Karpas-422 (cell line): Measurements from ENCODE around the gene PAX5. TPM values are rescaled to one million over a fixed set of nuclear protein-coding genes. Genes with fewer than 3 reads are reported as not detected.
"Not testable (repeated sequence)": the region's sequence is repeated elsewhere in the genome, so short reads cannot be mapped to it uniquely, and the experiment has no call there.

Source experiments
- DNase-seq: peaks from one replicate; pipeline ENCODE4 v3.0.0-alpha.2; 2015
- H2AFZ ChIP-seq: fragments of 200-600 bp; sonication (generic); 2 replicates; pipeline ENCODE4 v1.6.1; 2014; ENCODE audit warnings: antibody characterized with exemption, low read length, mixed read lengths
- H3K27ac ChIP-seq: fragments of 200-600 bp; sonication (generic); 2 replicates; pipeline ENCODE4 v1.5.1; 2014; ENCODE audit warnings: mild to moderate bottlenecking, low read length, moderate library complexity
- H3K27me3 ChIP-seq: fragments of 200-600 bp; sonication (generic); 2 replicates; pipeline ENCODE4 v1.6.1; 2014; ENCODE audit warnings: low read length, mixed read lengths
- H3K36me3 ChIP-seq: fragments of 200-600 bp; sonication (generic); 2 replicates; pipeline ENCODE4 v1.6.1; 2014; ENCODE audit warnings: low read length, mixed read lengths; ENCODE audit not compliant: insufficient read depth
- H3K4me1 ChIP-seq: fragments of 200-600 bp; sonication (generic); 2 replicates; pipeline ENCODE4 v1.6.1; 2014; ENCODE audit warnings: mild to moderate bottlenecking, low read length, mixed read lengths
- H3K4me2 ChIP-seq: fragments of 200-600 bp; sonication (generic); 2 replicates; pipeline ENCODE4 v1.6.1; 2014; ENCODE audit warnings: low read length, low read depth, mild to moderate bottlenecking; ENCODE audit not compliant: poor library complexity, severe bottlenecking
- H3K4me3 ChIP-seq: fragments of 200-600 bp; sonication (generic); 2 replicates; pipeline ENCODE4 v1.5.1; 2014; ENCODE audit warnings: mild to moderate bottlenecking, antibody characterized with exemption, low read length, mixed read lengths
- H3K79me2 ChIP-seq: fragments of 200-600 bp; sonication (generic); 2 replicates; pipeline ENCODE4 v1.6.1; 2014; ENCODE audit warnings: mild to moderate bottlenecking, low read length, mixed read lengths
- H3K9ac ChIP-seq: fragments of 200-600 bp; sonication (generic); 2 replicates; pipeline ENCODE4 v1.6.0; 2014; ENCODE audit warnings: low read length
- H3K9me2 ChIP-seq: fragments of 200-600 bp; sonication (generic), shearing (Covaris generic); replicated peaks from 2 replicates; pipeline ENCODE4 v1.6.0; 2014; ENCODE audit warnings: mild to moderate bottlenecking, low read length, moderate library complexity; ENCODE audit not compliant: insufficient read depth
- H3K9me3 ChIP-seq: fragments of 300-700, 200-600 bp; sonication (generic); 2 replicates; pipeline ENCODE4 v1.6.1; 2014; ENCODE audit warnings: low read length, mixed read lengths
- H4K20me1 ChIP-seq: fragments of 200-600 bp; sonication (generic); 2 replicates; pipeline ENCODE4 v1.6.1; 2014; ENCODE audit warnings: mild to moderate bottlenecking, antibody characterized with exemption, low read length, low read depth; ENCODE audit not compliant: insufficient read depth
- total RNA-seq: library from RNA; depleted of rRNA; stranded (reverse); fragments of >200 nt; shearing (Covaris generic); gene quantifications from 2 replicates; pipeline ENCODE4 v1.2.3, GENCODE V29; 2014; ENCODE audit warnings: low replicate concordance

The PAX5 gene
- total RNA-seq, 1 experiment from 2014 or later = 88.9 TPM

- Histone ChIP-seq H3K9me3 (no peaks in the 10 kb centered on the region), H3K36me3 (no peaks in the 10 kb centered on the region), H4K20me1 (no peaks in the 10 kb centered on the region), H3K27ac (0 out of 2 replicates have a peak overlapping the region, but pooled peaks have one; percentile 17), H3K9me2 (no peaks in the 10 kb centered on the region), H3K4me1 (peaks cover 23% of the 10 kb centered on the region), H3K4me3 (peak overlapping the region; percentile 26; the same call in 1 of the 2 replicates), H3K4me2 (peak overlapping the region; percentile 39), H2AFZ (peak overlapping the region; percentile 67), H3K9ac (peak overlapping the region; percentile 18), H3K79me2 (no peaks in the 10 kb centered on the region), H3K27me3 (no peaks in the 10 kb centered on the region)
- DNase-seq = peak; percentile 61
Observed at GRCh38 chr9:37066139-37066725, 32.2 kb upstream of the PAX5 start.

- Histone ChIP-seq H2AFZ (no peak overlapping the region), H3K4me3 (no peak overlapping the region), H4K20me1 (no peaks in the 10 kb centered on the region), H3K4me2 (no peak overlapping the region), H3K9me3 (no peaks in the 10 kb centered on the region), H3K27ac (no peak overlapping the region), H3K79me2 (no peaks in the 10 kb centered on the region), H3K36me3 (no peaks in the 10 kb centered on the region), H3K27me3 (no peaks in the 10 kb centered on the region), H3K9ac (no peak overlapping the region), H3K9me2 (no peaks in the 10 kb centered on the region), H3K4me1 (peaks cover 22% of the 10 kb centered on the region)
- DNase-seq = no peak
Observed at GRCh38 chr9:37062336-37062735, 28.3 kb upstream of the PAX5 start.

GRCh38 chr9:37061768-37062167 lies 27.7 kb upstream of the PAX5 start:
- H3K9me2 ChIP-seq = no peaks in the 10 kb centered on the region
- no peaks in the 10 kb centered on the region for H3K9me3 ChIP-seq
- no peak overlapping the region for H3K4me2 ChIP-seq
- H2AFZ ChIP-seq = no peak overlapping the region
- no peaks in the 10 kb centered on the region for H3K79me2 ChIP-seq
- no peak overlapping the region for H3K9ac ChIP-seq
- peaks cover 22% of the 10 kb centered on the region for H3K4me1 ChIP-seq
- no peaks in the 10 kb centered on the region for H4K20me1 ChIP-seq
- no peak for DNase-seq
- H3K27ac ChIP-seq = no peak overlapping the region
- H3K27me3 ChIP-seq = no peaks in the 10 kb centered on the region
- no peaks in the 10 kb centered on the region for H3K36me3 ChIP-seq
- no peak overlapping the region for H3K4me3 ChIP-seq

- Histone ChIP-seq H3K36me3 (no peaks in the 10 kb centered on the region), H3K4me3 (no peak overlapping the region), H3K9me3 (no peaks in the 10 kb centered on the region), H3K79me2 (no peaks in the 10 kb centered on the region), H2AFZ (no peak overlapping the region), H4K20me1 (no peaks in the 10 kb centered on the region), H3K4me1 (peaks cover 20% of the 10 kb centered on the region), H3K9me2 (no peaks in the 10 kb centered on the region), H3K27ac (no peak overlapping the region), H3K27me3 (no peaks in the 10 kb centered on the region), H3K9ac (no peak overlapping the region), H3K4me2 (no peak overlapping the region)
- DNase-seq = no peak
Observed at GRCh38 chr9:37060833-37061232, 26.8 kb upstream of the PAX5 start.

- Histone ChIP-seq H3K9me3 (no peaks in the 10 kb centered on the region), H3K79me2 (no peaks in the 10 kb centered on the region), H3K4me1 (peaks cover 23% of the 10 kb centered on the region), H2AFZ (no peak overlapping the region), H3K9me2 (no peaks in the 10 kb centered on the region), H4K20me1 (no peaks in the 10 kb centered on the region), H3K4me3 (no peak overlapping the region), H3K27me3 (no peaks in the 10 kb centered on the region), H3K9ac (no peak overlapping the region), H3K36me3 (no peaks in the 10 kb centered on the region), H3K4me2 (no peak overlapping the region), H3K27ac (no peak overlapping the region)
- no peak for DNase-seq
Observed at GRCh38 chr9:37056046-37056920, 22.2 kb upstream of the PAX5 start.

GRCh38 chr9:37054363-37054720 lies 20.3 kb upstream of the PAX5 start:
- H3K4me2 ChIP-seq = peak overlapping the region; percentile 41
- not testable (repeated sequence) for H3K9ac ChIP-seq, H3K4me3 ChIP-seq, H3K27ac ChIP-seq, H3K36me3 ChIP-seq, H3K79me2 ChIP-seq, H3K9me3 ChIP-seq, H4K20me1 ChIP-seq, H3K27me3 ChIP-seq, H3K9me2 ChIP-seq
- H3K4me1 ChIP-seq = peaks cover 21% of the 10 kb centered on the region
- DNase-seq = peak; percentile 54
- peak overlapping the region; percentile 23; the same call in 1 of the 2 replicates for H2AFZ ChIP-seq

- Histone ChIP-seq H3K4me2 (peak overlapping the region; percentile 41), H3K79me2 (no peaks in the 10 kb centered on the region), H3K9ac (no peak overlapping the region), H3K4me1 (peaks cover 21% of the 10 kb centered on the region), H3K9me3 (no peaks in the 10 kb centered on the region), H3K4me3 (no peak overlapping the region), H2AFZ (no peak overlapping the region; the same call in 1 of the 2 replicates), H4K20me1 (no peaks in the 10 kb centered on the region), H3K27me3 (no peaks in the 10 kb centered on the region), H3K27ac (no peak overlapping the region), H3K36me3 (no peaks in the 10 kb centered on the region), H3K9me2 (no peaks in the 10 kb centered on the region)
- DNase-seq = no peak
Observed at GRCh38 chr9:37053684-37054362, 19.8 kb upstream of the PAX5 start.

GRCh38 chr9:37046683-37047082 lies 12.6 kb upstream of the PAX5 start:
- H3K79me2 ChIP-seq = no peaks in the 10 kb centered on the region
- no peak overlapping the region for H3K4me2 ChIP-seq
- H3K27me3 ChIP-seq = no peaks in the 10 kb centered on the region
- H3K36me3 ChIP-seq = no peaks in the 10 kb centered on the region
- no peak overlapping the region for H3K9ac ChIP-seq
- H3K27ac ChIP-seq = no peak overlapping the region
- no peaks in the 10 kb centered on the region for H4K20me1 ChIP-seq
- H3K4me1 ChIP-seq = peaks cover 7% of the 10 kb centered on the region
- H3K9me3 ChIP-seq = no peaks in the 10 kb centered on the region
- H3K9me2 ChIP-seq = no peaks in the 10 kb centered on the region
- no peak overlapping the region for H3K4me3 ChIP-seq
- DNase-seq = no peak
- no peak overlapping the region for H2AFZ ChIP-seq
